Measurements from ENCODE around the gene CEACAM1. TPM values are rescaled to one million over a fixed set of nuclear protein-coding genes. Genes with fewer than 3 reads are reported as not detected.
A peak's percentile ranks its signal among the peaks of the same experiment; 100 is the strongest.

The CEACAM1 gene
- total RNA-seq, result 25.6 TPM
- long read RNA-seq, transcript CEACAM1-201 (9 exons, 3,519 nt), result major isoform, 18 of 81 reads
- long read RNA-seq, partial matches to known transcripts, result 21 of 81 reads
- long read RNA-seq, other reads (novel, unspliced or antisense), result 38 of 81 reads

DNA sequence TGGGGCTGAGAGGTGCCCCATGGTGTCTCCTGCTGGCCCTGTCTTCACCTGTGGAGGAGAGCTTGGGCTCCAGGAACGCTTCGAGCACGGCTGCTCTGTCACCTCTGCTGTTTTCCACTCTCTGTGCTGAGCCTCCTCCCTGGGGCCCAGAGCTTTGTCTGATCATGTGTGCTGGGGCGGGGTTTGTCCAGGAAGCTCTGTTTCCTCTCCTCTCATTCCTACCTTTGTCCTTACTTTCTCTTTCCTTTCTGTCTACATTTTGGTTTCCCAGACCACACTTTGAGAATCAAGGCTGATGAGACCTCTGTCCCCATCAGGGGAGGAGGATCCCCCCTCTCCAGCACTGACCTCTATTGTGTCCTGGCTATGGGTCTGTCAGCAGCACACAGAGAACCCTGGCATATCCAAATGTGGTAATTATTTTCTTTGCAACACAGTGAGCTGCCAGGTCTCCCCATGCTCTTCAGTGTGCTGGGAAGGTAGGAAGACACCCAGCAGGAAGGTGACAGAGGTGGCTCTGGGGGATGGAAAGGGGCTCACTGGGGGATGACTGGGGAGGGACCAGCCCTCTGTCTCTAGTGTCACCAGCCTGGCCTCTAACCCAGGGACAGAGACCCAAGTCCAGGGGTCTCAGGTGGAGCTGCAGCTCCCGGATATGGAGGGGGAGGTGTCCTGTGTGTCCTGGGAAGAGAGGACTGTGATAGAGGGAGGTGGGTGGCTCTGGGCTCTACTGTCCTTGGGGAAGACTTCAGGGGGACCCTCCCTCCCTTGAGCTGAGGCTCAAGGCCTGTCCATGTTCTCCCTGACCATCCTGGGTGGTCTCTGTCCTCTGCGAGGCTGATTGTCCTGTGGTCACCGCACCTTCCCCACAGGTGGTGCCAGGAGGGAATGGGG is at the start of gene CEACAM1:
TSS of gene CEACAM1 (minus strand) at position 128 of the 894 bp plus-strand sequence. CDS start at position 21, 107 bp downstream.
- no peak for DNase-seq (ENCODE audit: low spot score)

DNA sequence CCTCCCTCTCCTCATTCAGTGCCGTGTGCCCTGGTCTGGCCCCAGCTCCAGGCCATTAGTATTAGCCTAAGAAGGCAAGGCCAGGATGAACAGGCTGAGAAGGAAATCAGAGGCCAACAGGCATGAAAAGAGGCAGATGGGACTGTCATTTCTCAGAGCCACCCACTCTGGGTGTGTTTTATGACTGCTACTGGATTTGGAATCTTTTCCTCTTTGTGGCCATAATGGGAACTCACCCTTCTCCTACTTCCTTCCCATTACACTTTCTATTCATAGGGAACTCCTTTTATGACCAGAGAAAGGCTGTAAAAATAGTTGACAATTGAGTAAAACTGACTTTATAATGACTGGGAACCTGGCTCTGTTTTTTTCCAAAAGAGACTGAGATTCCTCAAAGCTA is 48.7 kb upstream of the CEACAM1 start:
- DNase-seq (ENCODE audit: low spot score), result no peak

DNA sequence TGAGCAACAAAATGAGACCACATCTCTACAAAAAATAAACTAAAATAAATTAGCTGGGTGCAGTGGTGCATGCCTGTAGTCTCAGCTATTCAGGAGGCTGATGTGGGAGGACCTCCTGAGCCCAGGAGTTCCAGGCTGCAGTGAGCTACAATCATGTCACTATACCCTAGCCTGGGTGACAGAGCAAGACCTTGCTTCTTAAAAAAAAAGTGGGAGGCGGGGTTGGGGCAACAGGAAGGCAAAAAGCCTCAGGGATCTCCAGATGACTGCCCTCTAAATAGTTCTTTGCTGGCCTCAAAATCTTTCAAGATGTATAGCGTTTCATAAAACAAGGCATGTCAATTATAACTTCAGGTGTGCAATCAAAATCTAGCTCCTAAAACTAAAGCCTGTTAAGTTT is 48.0 kb upstream of the CEACAM1 start:
- peak; percentile 12 for DNase-seq (ENCODE audit: low spot score)

DNA sequence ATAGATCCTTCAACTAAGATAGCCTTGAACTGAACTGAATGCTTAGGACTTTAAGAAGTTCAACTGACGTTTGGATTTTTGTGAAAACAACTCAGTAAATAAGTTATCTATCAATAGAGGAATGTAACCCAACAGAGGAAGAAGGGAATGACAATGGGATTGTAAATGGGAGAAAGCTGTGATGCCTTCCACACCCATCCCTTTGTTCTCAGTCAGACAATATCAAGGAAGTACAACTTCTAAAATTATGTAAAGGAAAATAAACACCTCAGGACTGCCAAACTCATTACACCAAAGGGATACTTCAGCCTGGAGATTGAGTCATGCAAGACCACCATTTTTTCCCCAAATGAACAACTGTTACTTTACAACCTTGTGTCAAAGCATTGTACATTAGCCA is 45.4 kb upstream of the CEACAM1 start:
- no peak for DNase-seq (ENCODE audit: low spot score)

DNA sequence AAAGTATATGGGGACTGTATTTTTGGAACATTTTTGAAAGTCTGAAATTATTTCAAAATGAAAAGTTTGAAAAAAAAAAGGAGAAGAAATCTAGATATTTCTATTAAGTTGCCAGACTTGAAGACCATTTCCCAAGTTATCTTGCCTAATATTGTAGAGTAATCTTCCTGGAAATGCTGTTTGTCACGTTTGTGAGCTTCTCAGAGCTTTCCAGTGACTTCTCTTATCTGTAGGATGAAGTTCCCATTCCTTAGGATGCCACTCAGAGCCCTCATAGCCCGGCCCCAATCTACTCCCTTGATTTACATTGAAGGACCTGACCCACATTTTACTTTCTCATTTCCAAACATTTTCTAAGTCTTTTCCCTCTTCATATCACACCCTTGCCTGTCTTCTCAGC is 42.8 kb upstream of the CEACAM1 start:
- no peak for DNase-seq (ENCODE audit: low spot score)

DNA sequence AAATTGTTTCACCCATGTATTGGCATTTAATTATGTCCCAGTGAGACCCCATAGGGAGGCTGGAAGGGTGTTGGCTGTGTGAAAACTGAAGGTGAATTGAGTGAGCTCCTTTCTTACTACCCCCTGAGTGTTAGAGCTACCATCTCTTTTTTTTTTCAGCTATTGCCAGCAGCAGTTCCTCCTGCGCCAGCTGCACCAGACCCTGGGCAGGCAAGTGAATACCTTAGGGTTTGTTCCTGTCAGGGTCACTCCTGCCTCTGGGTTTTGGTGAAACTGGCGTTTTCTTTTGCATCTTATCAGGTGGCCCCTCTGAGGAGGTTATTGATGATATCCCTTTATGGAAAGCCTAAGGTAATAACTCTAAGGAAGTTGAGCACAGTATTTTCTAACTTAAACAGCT is 40.9 kb upstream of the CEACAM1 start:
- DNase-seq (ENCODE audit: low spot score), result peak; percentile 11

DNA sequence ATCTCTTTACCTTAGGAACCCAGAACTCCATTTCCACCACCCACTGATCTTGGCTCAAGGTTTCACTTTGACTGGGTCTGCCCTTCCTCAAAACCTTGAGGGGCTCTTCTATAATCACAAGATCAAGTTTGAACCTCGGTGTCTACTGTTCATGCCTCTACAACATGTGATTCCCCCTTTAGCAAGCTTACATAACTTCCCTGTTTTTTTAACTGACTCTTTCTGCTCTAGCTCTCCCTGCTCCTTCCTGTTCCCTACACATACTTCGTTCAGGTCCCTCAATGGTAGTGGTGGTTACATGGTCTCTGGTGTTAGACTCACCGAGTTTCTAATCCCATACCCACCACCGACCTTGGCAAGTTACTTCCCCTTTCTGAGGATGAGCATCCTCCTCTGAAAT is 39.7 kb upstream of the CEACAM1 start:
- DNase-seq (ENCODE audit: low spot score), result no peak

DNA sequence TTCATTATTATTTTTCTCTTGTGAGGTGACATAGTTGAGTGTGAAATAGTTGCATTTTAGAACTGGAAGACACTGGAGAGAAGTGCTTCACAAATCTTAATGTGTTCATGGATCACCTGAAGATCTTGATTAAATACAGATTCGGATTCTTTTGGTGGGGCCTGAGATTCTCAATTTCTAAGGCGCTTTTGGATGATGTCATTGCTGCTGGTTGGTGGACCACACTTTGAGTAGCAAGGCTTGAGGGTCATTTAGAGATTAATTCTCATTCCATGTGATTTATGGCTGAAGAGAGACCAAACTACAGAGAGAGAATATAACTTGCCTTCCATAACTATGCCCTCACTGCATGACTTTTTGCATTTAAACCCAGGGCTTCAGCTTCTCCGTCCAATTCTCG is 39.3 kb upstream of the CEACAM1 start:
- no peak for DNase-seq (ENCODE audit: low spot score)

DNA sequence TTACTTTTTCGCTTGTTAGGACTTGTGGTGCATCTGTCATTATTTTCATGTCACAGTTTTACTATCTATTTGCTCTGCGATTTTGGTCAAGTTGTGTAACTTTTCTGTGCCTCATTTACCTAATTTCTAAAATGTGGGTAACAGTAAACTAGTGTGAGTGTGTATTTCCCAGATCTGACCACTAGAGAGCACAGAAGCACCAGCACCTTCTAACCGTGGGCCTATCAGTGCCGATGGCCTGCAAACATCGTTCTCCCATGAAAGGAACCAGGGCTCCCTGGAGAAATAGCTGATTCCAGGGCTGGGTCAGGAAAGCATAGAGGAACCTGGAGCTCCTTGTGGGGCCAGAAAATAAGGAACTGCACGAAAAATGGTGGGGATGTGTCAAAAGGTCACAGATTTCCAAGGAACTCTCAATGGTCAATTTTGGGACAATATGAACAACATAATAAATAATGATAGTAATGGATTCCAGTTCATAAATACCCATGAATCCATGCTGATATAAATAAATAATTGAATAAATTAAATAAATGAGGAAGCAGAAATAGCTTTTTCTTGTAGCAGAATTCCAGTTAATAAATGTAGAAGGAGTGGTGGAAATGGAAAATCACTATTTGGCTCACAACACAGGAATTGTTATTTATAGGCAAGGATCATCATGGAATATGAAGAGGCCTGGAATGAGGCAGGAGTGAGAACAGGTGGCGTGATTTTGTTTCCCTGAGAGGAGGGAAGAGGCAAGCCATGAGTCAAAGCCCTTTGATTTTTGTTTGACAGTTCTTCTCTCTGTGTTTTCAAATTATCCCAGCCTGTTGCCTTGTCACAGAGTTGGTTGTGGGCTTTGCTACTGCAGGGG is 35.3 kb upstream of the CEACAM1 start:
- peak; percentile 49 for DNase-seq (ENCODE audit: low spot score)

DNA sequence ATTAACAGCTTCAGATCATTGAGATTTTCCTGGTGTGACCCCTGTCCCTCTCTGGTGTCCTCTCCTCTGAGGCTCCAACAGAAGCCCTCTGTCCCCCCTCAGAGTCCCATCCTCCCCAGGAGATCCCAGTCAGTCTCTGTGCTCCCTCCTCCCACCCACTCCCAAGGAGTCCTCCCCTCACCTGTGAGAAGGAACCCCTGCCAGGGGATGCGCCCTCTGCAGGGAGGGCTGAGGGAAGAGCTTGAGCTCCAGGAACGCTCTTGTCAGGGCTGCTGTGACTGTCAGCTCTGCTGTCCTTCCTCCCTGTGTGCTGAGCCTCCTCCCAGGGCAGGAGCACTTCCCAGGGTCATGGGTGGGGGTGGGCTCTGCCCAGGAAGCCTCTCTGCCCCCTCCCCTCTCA is 33.2 kb upstream of the CEACAM1 start:
- peak; percentile 20 for DNase-seq (ENCODE audit: low spot score)

DNA sequence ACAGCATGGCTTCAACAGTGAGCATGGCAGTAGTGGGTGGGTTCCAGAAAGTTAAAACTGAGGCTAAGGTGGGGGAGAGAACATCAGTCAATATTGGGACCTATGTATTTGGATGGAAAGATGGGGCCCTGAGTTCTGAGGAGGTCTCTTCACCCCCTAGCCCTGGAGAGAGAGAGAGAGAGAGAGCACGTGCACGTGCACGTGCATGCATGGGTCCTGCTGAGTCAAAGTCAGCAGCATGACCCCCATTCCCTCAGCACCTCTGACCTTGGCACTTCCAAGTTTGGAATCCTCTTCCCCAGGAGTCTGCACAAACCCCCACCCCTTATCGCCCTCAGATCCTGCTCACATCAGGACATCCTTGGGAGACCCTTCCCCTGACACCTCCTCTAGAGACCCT is 32.5 kb upstream of the CEACAM1 start:
- peak; percentile 28 for DNase-seq (ENCODE audit: low spot score)

DNA sequence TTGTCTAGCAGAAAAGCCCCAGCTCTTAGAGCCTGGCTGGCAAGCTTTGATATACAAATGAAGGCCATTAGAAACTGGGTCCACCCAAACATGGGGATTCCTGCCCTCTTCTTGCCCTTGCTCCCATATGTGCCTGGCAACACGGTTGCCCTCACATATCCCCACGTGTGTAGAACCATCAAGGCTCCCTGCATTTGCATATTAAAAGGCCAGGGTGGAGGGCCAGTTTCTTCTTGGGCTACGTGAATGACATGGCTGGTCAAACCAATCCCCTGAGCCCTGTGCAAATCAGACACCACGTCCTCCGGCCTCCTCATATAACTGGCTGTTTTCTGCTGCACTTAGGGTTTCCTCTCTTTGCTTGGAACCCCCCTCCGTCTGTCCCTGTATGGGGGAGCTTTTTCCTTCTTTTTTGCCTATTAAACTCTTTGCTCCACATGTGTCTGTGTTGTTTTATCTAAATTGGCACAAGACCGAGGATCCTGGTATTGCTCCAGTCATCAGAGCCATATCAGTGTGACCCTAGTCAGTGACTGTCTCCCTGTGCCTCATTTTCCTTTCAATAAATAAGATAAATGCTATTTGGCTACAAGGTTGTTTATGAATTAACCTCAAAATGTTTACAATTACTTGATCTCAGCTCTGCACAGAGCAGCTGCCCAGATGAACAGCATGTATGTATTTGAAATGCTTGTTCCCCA is 30.3 kb upstream of the CEACAM1 start:
- DNase-seq (ENCODE audit: low spot score), result peak; percentile 39

DNA sequence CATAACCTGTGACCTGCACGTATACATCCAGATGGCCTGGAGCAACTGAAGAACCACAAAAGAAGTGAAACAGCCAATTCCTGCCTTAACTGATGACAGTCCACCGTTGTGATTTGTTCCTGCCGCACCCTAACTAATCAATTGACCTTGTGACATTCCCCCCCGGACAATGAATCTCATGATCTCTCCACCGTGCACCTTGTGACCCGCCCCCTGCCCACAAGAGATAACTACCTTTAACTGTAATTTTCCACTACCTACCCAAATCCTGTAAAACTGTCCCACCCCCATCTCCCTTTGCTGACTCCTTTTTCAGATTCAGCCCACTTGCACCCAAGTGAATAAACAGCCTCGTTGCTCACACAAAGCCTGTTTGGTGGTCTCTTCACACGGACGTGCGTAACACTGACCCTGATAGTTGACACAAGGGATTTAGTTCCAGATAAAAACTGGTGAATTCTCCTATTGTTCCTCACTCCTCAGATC is 29.1 kb upstream of the CEACAM1 start:
- DNase-seq (ENCODE audit: low spot score), result peak; percentile 24

DNA sequence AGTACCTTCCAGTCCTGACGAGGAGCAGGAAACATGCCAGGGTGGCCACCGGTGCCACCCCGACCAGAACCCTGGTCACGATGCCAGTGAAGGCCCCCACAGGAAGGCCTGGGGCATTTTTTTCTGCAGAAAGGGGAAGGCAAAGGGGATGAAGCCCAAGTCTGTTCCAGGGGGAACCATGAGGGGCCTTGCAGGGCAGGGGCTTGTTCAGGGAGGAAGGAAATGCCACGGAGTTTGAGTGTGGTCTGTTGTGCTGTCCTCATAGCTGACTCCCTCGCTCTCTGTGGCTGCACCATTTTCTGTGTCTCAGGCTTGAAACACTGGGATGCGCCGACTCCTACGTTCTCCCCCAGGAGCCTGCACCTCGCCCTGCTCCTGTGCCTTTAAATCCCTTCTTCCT is 27.5 kb upstream of the CEACAM1 start:
- DNase-seq (ENCODE audit: low spot score), result peak; percentile 65

DNA sequence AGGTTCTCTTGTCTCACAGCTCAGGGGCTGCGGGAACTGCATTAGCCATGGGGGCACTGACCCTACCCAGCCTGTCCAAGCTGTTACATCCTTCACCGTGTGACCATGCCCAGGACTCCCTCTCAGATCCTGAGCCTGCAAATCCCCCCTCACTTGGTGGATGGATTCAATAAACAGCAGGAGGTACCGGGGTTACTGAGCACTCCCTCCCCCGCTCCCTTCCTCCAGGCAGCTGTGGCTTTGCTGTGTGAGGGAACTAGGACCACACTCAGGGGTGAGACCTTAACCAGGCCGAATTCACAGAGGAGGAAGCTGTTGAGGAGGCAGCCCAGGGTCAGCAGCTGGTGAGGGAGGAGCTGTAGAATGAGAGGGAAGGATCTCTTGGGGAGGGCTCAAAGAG is 27.0 kb upstream of the CEACAM1 start:
- DNase-seq (ENCODE audit: low spot score), result peak; percentile 84

DNA sequence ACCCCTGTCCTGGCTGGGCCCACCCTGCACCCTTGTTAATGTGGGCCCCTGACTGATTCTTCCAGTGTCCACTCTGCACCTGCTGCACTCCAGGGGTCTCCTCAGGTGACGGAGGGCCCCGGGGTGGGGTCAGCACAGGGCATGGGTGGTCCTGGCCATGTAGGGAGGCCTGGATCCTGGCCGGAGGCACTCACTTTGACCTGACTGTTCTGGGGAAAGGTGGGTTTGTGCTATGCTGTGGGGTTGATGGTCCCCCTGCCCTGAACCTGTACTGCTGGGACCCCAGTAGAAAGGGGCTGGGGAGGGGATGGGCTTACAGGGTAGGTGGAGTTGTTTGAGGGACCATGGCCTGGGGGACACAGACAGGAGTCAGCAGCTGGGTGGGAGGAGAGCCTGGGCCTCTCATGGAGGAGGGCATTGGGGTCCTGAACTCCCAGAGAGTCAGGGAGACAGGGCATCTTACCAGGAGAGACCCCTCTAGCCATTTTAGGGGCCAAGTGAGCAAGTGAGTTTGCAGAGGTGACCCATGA is 25.8 kb upstream of the CEACAM1 start:
- peak; percentile 55 for DNase-seq (ENCODE audit: low spot score)

DNA sequence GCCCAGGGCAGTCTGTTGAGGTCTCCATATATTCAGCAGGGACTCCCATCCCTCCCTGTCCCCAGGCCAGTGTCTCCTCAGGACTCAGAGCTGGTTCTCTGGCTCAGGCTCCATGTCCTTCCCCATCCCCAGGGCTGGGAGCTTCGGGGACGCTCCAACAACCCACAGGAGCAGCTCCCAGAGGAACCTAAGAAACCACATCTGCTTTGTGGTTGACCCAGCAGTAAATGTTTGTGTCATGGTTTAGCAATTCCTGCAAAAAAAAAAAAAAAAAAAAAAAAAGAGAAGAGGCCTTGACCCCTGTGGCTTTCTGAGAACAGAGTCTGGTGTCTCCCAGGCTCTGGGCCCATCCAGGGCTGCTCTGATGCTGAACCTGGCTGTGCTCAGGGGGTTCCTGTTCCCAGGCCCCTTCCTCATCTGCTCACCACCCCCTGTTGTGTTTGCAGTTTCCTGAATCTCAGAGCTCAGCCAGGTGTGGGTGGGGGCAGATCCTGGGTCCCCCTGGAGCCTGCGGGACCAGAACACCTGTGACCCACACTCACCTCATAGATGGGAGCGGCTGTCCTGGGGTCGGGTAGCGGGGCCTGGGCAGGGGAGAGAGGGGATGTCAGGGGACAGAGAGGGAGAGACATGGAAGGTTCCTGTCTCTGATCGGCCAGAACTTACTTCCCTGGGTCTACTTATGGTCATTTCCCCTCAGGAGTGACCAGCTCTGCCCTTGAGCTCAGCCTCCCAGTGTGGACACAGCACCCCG is 25.2 kb upstream of the CEACAM1 start:
- DNase-seq (ENCODE audit: low spot score), result peak; percentile 77

DNA sequence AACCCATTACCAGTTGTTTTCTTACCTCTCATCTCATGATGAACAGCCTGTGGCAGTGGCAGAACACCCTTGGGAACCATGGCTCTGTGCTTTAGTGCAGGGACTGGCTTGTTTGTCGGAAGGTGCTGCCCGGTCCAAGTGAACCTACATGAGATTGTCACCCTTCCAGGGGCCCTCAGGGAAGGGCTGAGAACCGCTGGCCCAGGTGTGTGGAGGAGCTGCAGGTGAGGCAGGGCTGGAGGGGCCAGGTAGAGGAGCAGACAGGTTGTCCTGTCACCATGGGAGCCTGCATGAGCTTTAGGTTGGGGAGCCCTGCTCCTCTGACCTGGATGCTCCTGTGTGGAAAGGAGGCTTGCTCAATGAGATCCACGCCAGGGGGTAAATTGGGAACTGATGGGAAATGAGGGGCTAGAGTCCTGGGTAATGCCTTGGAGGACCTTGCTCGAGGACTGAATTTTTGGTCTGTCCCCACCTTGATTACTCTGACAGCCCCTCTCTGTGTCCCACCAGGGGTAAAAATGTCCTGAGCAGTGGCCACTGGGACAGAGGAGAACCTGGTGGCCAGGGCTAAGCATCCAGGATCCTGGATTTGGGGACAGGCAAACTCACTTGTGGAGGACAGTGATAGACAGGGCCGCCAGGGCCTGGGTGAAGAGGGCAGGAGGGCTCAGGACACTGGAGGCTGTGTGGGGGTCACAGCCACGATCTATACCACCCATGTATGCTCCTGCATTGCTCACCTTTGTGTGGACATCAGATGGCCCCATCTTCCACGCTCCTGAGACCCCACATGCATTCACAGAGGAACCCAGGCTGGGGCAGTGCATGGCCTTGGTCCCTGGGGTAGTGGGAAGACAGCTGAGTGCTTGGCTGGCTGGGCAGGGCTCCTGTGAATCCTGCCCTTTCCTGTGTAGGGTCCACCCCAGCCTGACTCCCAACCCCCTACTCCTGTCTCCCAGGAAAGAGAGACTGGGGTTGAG is 24.1 kb upstream of the CEACAM1 start:
- peak; percentile 84 for DNase-seq (ENCODE audit: low spot score)

DNA sequence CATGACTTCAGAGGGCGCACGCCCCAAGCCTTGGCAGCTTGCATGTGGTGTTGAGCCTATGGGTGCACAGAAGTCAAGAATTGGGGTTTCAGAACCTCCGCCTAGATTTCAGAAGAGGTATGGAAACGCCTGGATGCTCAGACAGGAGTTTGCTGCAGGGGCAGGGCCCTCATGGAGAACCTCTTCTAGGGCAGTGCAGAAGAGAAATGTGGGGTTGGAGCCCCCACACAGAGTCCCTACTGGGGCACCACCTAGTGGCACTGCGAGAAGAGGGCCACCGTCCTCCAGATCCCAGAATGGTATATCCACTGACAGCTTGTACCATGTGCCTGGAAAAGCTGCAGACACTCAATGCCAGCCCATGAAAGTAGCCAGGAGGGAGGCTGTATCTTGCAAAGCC is 22.2 kb upstream of the CEACAM1 start:
- peak; percentile 60 for DNase-seq (ENCODE audit: low spot score)

Data from mesenteric fat pad (tissue), 1 donor.